Mononuclear cell (primary cell): ENCODE results near the gene CFAP57. TPM values are rescaled to one million over a fixed set of nuclear protein-coding genes. Genes with fewer than 3 reads are reported as not detected.

ENCODE experiments used
- H3K27me3 ChIP-seq: 2 replicates; pipeline ENCODE4 v1.6.0; 2011; ENCODE audit warnings: low read length, control low read depth; ENCODE audit not compliant: insufficient read depth
- H3K4me1 ChIP-seq: 2 replicates; pipeline ENCODE4 v1.5.1; 2011; ENCODE audit warnings: mild to moderate bottlenecking, low read length, control low read depth; ENCODE audit not compliant: insufficient read depth
- H3K4me3 ChIP-seq: 2 replicates; pipeline ENCODE4 v1.5.1; 2011; ENCODE audit warnings: mild to moderate bottlenecking, low read length, moderate library complexity
- H3K9me3 ChIP-seq: 2 replicates; pipeline ENCODE4 v1.5.1; 2011; ENCODE audit warnings: low read depth, mild to moderate bottlenecking, control low read depth, low read length
- total RNA-seq: library from RNA; depleted of rRNA; stranded (reverse); fragments of >200 nt; gene quantifications from one replicate; pipeline ENCODE4 v1.2.3, GENCODE V29; 2012

The CFAP57 gene
- total RNA-seq, 1 donor, result 0.10 TPM

- Histone ChIP-seq H3K9me3 (no peaks in the 10 kb centered on the region), H3K4me3 (no peak overlapping the region), H3K4me1 (no peaks in the 10 kb centered on the region), H3K27me3 (no peaks in the 10 kb centered on the region)
These were observed 75.3 kb downstream of the CFAP57 start for GRCh38 chr1:43247256-43247921.

DNA sequence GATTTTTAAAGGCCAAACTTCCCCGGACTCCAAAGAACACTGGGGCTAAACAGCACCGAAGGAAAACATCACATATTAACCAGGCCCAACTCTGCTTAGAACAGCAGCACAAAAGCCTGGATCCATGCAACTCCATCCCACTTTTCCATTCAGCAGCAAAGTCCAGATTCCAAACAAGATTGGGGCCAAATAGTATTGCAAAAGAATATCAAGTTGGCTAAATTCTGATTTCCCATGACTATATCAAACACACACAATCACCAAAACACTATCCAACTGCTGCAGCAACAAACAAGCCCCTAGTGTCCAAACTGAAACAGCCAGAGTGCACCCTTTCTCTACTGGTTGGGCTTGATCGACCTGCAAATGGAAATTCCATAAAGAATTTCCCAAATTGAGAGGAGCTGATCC, 78.2 kb downstream of the CFAP57 start:
- no peaks in the 10 kb centered on the region for H3K27me3 ChIP-seq
- H3K4me3 ChIP-seq, result no peak overlapping the region
- no peaks in the 10 kb centered on the region for H3K4me1 ChIP-seq
- H3K9me3 ChIP-seq, result no peaks in the 10 kb centered on the region

- Histone ChIP-seq H3K4me3 (no peak overlapping the region), H3K9me3 (no peaks in the 10 kb centered on the region), H3K27me3 (no peaks in the 10 kb centered on the region), H3K4me1 (no peaks in the 10 kb centered on the region)
These were observed 78.9 kb downstream of the CFAP57 start for GRCh38 chr1:43251024-43251423.

- Histone ChIP-seq H3K4me1 (no peaks in the 10 kb centered on the region), H3K4me3 (no peak overlapping the region), H3K27me3 (no peaks in the 10 kb centered on the region), H3K9me3 (no peaks in the 10 kb centered on the region)
These were observed 80.1 kb downstream of the CFAP57 start for GRCh38 chr1:43252225-43252624.

DNA sequence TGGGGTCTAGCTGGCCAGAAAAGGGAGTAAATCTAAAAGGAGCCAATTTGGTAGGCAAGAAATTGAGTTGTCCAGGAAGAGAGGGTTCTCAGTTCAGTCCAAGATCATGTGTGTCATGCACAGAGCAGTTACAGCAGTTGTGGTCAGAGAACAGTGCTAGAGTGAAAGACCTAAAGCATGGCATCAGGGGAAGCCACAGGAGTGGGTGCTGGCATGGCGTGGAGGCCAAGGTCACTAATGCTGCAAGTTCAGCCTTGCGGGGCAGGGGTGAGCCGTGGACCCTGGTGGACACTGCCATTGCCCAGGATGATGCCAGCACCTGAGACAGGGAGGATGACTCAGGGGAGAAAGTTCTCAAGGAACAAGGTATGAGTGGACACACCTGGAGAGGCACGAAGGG, 81.0 kb downstream of the CFAP57 start:
- no peak overlapping the region for H3K4me3 ChIP-seq
- H3K9me3 ChIP-seq, result no peaks in the 10 kb centered on the region

DNA sequence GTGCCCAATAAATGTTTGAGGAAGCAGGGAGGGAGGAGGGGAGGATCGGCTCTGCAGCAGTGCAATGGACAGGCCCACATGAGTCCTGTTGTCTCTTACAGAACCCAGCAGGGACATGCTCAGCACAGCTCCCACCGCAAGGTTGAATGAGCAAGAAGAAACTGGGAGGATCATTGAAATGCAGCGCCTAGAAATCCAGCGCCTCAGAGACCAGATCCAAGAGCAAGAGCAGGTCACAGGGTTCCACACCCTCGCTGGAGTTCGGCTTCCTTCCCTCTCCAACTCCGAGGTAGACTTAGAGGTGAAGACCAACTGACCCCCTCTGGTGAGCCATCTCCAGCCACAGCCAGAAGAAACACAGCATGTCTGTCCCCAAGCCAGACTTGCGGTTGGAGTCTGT, 81.7 kb downstream of the CFAP57 start:
- Histone ChIP-seq H3K27me3 (no peaks in the 10 kb centered on the region), H3K4me1 (no peaks in the 10 kb centered on the region), H3K9me3 (no peaks in the 10 kb centered on the region), H3K4me3 (no peak overlapping the region)

More for the DNA sequence above, 81.0 kb downstream of the CFAP57 start:
- Histone ChIP-seq H3K4me1 (no peaks in the 10 kb centered on the region), H3K27me3 (no peaks in the 10 kb centered on the region)

DNA sequence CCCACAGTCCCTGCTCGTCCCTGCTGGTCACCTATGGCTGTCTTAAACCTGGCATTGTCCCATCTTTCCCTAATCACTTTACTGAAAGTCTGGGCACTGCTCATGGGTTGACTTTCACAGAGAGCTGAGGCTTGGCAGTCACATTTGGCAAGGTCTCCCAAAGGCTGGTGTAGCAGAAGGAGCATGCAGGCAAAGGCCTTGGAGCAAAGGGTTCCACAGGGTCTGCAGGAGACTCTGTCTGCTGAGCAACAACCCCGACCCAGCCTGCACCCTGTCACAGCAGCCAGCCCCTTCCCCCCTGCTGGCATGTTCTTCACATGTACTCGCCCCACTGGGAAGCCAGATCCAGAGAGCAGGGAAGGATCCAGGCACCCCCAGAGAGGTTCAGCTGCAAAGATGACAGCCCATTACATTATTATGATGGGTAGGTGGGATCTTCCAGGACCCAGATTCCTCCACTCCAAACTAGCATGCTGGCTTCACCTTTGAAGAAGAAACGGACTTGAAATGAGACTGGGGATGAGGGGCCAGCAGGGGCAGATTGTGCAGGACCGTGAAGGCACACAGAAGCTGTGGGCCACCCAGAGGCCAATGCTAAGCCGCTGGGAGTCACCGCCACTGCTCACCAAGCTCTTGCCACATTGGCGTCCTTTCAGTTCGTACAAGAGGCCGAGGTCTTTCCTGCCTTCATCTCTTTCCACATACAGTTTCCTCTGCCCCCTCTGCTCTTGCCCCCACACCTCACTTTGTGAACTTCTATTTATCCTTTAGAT, 83.5 kb downstream of the CFAP57 start:
- Histone ChIP-seq H3K27me3 (no peaks in the 10 kb centered on the region), H3K4me3 (no peak overlapping the region), H3K9me3 (no peaks in the 10 kb centered on the region), H3K4me1 (no peaks in the 10 kb centered on the region)

- Histone ChIP-seq H3K4me3 (no peak overlapping the region), H3K4me1 (no peaks in the 10 kb centered on the region), H3K27me3 (no peaks in the 10 kb centered on the region), H3K9me3 (no peaks in the 10 kb centered on the region)
These were observed 84.8 kb downstream of the CFAP57 start for GRCh38 chr1:43256675-43257570.

DNA sequence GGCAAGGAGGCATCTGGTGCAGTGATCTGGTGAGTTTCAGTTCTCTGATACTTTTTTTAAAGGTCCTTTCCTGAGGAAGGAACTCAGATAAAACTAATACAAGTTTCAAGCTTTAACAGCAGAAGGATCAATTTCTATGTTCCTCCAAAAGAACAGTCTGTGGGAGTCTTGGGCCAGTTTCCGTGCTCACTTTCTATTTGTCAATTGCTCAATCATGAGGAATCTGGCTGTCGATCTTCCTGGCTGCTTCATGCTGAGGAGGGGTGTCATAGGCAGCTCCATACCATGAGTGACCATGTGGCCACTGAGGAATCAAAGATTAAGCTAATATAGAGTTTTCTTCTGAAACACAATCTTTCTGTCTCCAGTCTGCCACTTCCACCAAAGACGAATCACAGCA, 86.2 kb downstream of the CFAP57 start:
- Histone ChIP-seq H3K4me3 (no peak overlapping the region), H3K4me1 (no peaks in the 10 kb centered on the region), H3K27me3 (no peaks in the 10 kb centered on the region), H3K9me3 (no peaks in the 10 kb centered on the region)

GRCh38 chr1:43265431-43265830, 93.3 kb downstream of the CFAP57 start:
- Histone ChIP-seq H3K9me3 (no peaks in the 10 kb centered on the region), H3K4me1 (peaks cover 2% of the 10 kb centered on the region), H3K4me3 (no peak overlapping the region), H3K27me3 (no peaks in the 10 kb centered on the region)

- Histone ChIP-seq H3K4me1 (peaks cover 6% of the 10 kb centered on the region), H3K4me3 (no peak overlapping the region)
These were observed 94.8 kb downstream of the CFAP57 start for GRCh38 chr1:43266881-43267280.

DNA sequence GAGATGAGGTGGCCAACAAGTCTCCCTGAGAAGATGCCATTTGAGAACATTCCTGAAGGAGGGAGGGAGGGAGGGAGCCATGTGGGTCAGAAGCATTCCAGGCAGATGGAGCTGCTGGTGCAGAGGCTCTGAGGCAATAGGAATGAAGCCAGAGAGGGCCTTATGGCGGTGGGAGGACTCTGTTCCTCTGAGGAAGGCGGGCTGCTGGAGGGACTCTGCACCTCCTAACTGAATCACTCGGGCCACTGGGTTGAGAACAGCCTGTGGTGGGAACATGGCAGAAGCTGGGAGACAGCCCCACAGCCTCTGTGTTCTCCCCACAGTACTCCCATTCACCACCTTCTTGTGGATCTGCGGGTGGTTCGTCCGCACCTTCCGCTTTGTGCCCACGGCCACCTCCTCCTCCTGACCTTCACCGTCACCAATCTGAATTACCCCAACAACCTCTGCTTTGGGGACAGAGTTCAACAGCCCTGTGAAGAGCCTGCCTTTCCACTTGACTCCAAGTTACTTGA, 95.2 kb downstream of the CFAP57 start:
- no peak overlapping the region for H3K4me3 ChIP-seq
- H3K9me3 ChIP-seq, result no peaks in the 10 kb centered on the region
- peaks cover 6% of the 10 kb centered on the region for H3K4me1 ChIP-seq
- no peaks in the 10 kb centered on the region for H3K27me3 ChIP-seq

More at GRCh38 chr1:43266881-43267280, 94.8 kb downstream of the CFAP57 start:
- H3K9me3 ChIP-seq, result no peaks in the 10 kb centered on the region
- H3K27me3 ChIP-seq, result no peaks in the 10 kb centered on the region

DNA sequence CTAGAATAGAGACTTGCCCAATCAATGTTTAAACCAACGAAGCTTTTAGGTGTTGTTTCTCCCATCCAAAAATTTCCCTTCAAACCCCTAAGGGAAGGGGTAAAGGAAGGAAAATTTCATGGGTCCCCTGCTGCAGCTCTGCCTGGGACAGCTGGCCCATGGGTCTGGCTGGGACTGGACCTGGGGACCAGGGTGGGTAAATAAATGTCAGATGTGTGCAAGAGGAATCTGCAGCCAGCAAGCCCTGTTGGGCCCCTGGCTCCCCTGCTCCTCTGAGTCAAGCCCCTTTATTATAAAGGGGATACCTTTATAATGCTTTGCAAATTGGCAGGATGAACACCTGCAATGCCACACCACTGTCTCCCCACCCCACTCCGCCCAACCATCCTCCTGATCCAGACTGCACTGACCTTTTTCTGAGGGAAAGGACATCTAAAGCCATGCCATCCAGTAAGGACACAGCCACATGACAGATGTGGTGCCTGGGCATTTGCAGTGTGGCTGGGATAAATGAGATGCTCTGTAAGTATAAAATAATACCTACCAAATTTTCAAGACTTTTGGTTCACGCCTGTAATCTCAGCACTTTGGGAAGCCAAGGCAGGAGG, 95.8 kb downstream of the CFAP57 start:
- Histone ChIP-seq H3K4me3 (no peak overlapping the region), H3K4me1 (peaks cover 6% of the 10 kb centered on the region), H3K9me3 (no peaks in the 10 kb centered on the region), H3K27me3 (no peaks in the 10 kb centered on the region)

DNA sequence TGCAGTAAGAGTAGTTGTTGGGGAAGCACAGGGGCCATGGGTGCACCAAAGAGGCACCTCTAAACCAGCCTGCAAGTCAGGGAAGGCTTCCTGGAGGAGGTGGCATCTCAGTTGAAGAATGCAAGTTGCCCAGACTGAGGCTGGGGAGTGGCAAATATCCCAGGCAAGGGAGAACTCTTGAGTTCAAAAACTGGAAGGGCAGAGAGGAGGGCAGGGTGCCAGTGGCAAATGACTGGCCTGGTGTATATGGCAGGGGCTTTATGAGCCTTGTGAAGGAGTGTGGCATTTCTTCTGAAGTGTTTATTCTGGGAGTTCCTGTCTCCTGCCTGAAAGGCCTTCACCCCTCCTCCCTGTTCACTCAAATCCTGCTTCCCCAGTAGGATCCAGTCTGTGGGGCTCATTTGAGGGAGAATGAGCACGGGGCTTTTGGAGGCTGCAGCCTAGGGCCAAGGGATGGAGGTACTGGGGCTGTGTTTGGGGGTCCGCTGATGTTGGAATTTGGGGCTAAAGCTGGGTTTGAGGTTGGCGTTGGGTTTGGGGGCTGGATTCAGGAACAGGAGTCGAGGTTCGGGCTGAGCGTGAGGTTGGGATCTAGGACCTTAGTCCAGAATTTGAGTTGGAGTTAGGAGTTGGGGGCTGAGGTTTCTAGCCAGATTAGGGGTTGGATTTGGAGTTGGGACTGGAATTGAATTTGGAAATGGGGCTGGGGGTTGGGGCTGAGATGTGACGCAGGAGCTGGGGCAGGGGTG, 97.7 kb downstream of the CFAP57 start, which contains the start of gene TMEM125:
Gene TMEM125 (plus strand): TSS at position 357 of the 749 bp plus-strand sequence. CDS start 2,740 bp downstream, outside the sequence.
- Histone ChIP-seq H3K4me3 (no peak within 1 kb of the TSS), H3K4me1 (peaks cover 14% of the 10 kb centered on the region), H3K27me3 (no peaks in the 10 kb centered on the region), H3K9me3 (no peaks in the 10 kb centered on the region)
